Lung (tissue), 12 donors: Measurements from ENCODE around the gene MCM3. TPM values are rescaled to one million over a fixed set of nuclear protein-coding genes. Genes with fewer than 3 reads are reported as not detected.

ENCODE experiments used
- ATAC-seq: fragments of 200-7000 bp; cut with Tn5 transposase; one replicate; pipeline ENCODE4 v1.9.1; 2020; ENCODE audit warnings: moderate number of reproducible peaks; ENCODE audit not compliant: insufficient read depth, low FRiP score
- DNase-seq, 3 donors: peaks; one replicate each; pipeline ENCODE4 v3.0.0-alpha.2; 2013 to 2017
- H3K27ac ChIP-seq, 2 donors: one replicate each; pipeline ENCODE4 v1.5.1; 2013; ENCODE audit warnings: mild to moderate bottlenecking in 2 of 2, moderate library complexity in 2 of 2, control low read depth in 1 of 2, inconsistent platforms in 1 of 2, low read depth in 1 of 2, low read length in 1 of 2
- H3K27me3 ChIP-seq, 3 donors: one replicate each; pipeline ENCODE4 v1.5.1; 2013; ENCODE audit warnings: low read length in 2 of 3; ENCODE audit not compliant: control insufficient read depth in 3 of 3, insufficient read depth in 3 of 3
- H3K36me3 ChIP-seq, 4 donors: one replicate each; pipeline ENCODE4 v1.5.1; 2013; ENCODE audit warnings: low read length in 4 of 4, mild to moderate bottlenecking in 1 of 4, moderate library complexity in 1 of 4; ENCODE audit not compliant: control insufficient read depth in 4 of 4, insufficient read depth in 4 of 4
- H3K4me1 ChIP-seq, 5 donors: one replicate each; pipeline ENCODE4 v1.5.1; 2013; ENCODE audit warnings: low read length in 5 of 5, mild to moderate bottlenecking in 2 of 5, moderate library complexity in 1 of 5; ENCODE audit not compliant: control insufficient read depth in 5 of 5, insufficient read depth in 5 of 5
- H3K4me3 ChIP-seq: one replicate; pipeline ENCODE4 v1.5.1; 2013; ENCODE audit warnings: mild to moderate bottlenecking, control low read depth, moderate library complexity
- H3K9ac ChIP-seq, 2 donors: one replicate each; pipeline ENCODE4 v1.5.1; 2013; ENCODE audit warnings: low read length in 2 of 2, control low read depth in 1 of 2; ENCODE audit not compliant: insufficient read depth in 1 of 2
- H3K9me3 ChIP-seq, 4 donors: one replicate each; pipeline ENCODE4 v1.5.1; 2013; ENCODE audit warnings: low read length in 3 of 4, mild to moderate bottlenecking in 1 of 4, moderate library complexity in 1 of 4; ENCODE audit not compliant: control insufficient read depth in 4 of 4, insufficient read depth in 3 of 4
- WGBS, 2 donors: extraction: QIAGEN DNeasy Blood & Tissue Kit; methylation state at CpG; one replicate each; pipeline ENCODE4 v1.1.7; 2013; 5-methylcytosine and 5-hydroxymethylcytosine counted together
- polyA plus RNA-seq, 2 donors: library from polyadenylated mRNA; stranded (reverse); fragments of 200-250 nt; gene quantifications; one replicate each; pipeline ENCODE4 v1.2.1, GENCODE V29; 2013
- total RNA-seq, 2 donors: library from RNA; depleted of rRNA in 1 of 2; stranded (reverse); fragments of >200 nt in 1 of 2; gene quantifications; one replicate each; pipeline ENCODE4 v1.2.1, GENCODE V29; 2014 to 2021
- TF ChIP-seq, protein P1 (sequence below): IDR thresholded peaks from 2 replicates; pipeline ENCODE4 v1.5.1; 2012; ENCODE audit warnings: mild to moderate bottlenecking; ENCODE audit errors: control extremely low read depth, extremely low read depth
- donor health status: control.
- donor health status: control.
- donor health status: Bipolar disorder and iron deficiency.
- donor health status: healthy.
- donor health status: DM: yes; HTN: yes; CAD: no.

The MCM3 gene
- total and polyA plus RNA-seq, 4 donors, result 19.9 to 40.8 (median 34.1) TPM

DNA sequence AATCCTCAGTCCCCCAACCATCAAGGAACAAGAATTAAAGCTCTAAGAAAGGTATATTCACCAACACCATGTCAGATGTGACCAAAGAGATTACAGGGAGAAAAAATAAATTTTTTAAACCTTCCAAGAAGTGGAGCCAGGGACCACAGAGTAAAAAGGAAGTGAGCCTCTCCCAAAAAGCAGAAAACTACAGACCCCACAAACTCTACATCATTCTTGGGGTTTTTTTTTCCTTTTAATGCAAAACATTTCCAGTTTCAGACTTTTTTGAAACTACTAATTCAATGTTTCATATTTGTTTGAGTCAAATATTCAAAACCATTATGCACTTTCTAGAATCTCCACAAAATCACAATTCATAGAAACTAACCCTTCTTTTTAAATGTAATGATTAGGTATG lies 33.4 kb downstream of the MCM3 start:
- Histone ChIP-seq H3K27ac (no peak overlapping the region), H3K4me3 (no peak overlapping the region), H3K4me1 (peaks cover 0 to 6% (median 0%) of the 10 kb centered on the region in 5 donors), H3K9me3 (no peaks in the 10 kb centered on the region), H3K27me3 (peaks cover 0 to 4% (median 2%) of the 10 kb centered on the region in 3 donors), H3K36me3 (no peaks in the 10 kb centered on the region), H3K9ac (no peak overlapping the region)
- TF ChIP-seq, protein P1, sequence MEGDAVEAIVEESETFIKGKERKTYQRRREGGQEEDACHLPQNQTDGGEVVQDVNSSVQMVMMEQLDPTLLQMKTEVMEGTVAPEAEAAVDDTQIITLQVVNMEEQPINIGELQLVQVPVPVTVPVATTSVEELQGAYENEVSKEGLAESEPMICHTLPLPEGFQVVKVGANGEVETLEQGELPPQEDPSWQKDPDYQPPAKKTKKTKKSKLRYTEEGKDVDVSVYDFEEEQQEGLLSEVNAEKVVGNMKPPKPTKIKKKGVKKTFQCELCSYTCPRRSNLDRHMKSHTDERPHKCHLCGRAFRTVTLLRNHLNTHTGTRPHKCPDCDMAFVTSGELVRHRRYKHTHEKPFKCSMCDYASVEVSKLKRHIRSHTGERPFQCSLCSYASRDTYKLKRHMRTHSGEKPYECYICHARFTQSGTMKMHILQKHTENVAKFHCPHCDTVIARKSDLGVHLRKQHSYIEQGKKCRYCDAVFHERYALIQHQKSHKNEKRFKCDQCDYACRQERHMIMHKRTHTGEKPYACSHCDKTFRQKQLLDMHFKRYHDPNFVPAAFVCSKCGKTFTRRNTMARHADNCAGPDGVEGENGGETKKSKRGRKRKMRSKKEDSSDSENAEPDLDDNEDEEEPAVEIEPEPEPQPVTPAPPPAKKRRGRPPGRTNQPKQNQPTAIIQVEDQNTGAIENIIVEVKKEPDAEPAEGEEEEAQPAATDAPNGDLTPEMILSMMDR, result no peak
- DNase-seq (no peak), ATAC-seq (no peak)

DNA sequence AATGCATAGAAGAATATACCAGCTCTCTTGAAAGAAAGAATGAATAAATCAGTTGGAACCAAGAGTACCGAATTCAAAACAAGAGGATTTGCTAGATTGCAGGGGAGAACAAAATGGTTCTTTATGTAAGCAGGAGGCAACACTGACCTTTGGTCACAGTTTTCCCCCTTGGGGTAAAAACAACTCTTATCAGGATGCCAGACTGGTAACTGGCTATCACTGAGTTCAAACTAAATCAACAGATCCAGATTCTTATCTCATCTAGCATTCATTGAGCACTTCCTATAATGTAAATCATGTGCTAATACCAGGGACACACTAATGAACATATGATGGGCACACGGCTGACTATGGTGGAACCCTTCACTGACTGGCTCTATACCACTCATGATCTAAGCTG lies 35.5 kb downstream of the MCM3 start:
- WGBS, 2 donors, result 50 to 54% methylated on average over 2 of the region's 2 CpGs
- no peak for ATAC-seq
- TF ChIP-seq, protein P1, result no peak

DNA sequence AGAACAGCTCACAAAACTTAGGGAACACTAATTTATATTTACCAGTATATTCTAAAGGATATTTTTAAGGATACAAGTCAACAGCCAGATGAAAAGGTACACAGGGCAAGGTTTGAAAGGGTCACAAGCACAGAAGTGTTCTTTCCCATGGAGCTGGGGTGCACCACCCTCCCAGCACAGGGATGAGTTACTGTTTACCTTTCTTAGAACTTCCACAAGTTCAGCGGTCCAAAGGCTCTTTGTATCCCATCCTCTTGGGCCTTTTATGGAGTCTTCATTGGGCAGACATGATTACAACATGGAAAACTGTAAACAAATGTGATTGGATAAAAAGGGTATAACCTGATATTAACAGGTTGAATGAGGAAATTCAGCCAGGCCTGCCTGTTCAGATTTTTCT lies 39.1 kb downstream of the MCM3 start:
- no peak for DNase-seq
- Histone ChIP-seq H3K36me3 (no peaks in the 10 kb centered on the region), H3K9me3 (no peaks in the 10 kb centered on the region), H3K27ac (no peak overlapping the region), H3K4me1 (no peaks in the 10 kb centered on the region), H3K4me3 (no peak overlapping the region), H3K27me3 (peaks cover 0 to 4% (median 0%) of the 10 kb centered on the region in 3 donors), H3K9ac (no peak overlapping the region)
- 92 to 96% methylated on average over 1 of the region's 1 CpG for WGBS, 2 donors
- TF ChIP-seq, protein P1, result no peak
- ATAC-seq, result no peak

More for the DNA sequence above, 35.5 kb downstream of the MCM3 start:
- DNase-seq, result no peak
- Histone ChIP-seq H3K36me3 (no peaks in the 10 kb centered on the region), H3K4me3 (no peak overlapping the region), H3K27me3 (peaks cover 0 to 4% (median 2%) of the 10 kb centered on the region in 3 donors), H3K9me3 (no peaks in the 10 kb centered on the region), H3K9ac (no peak overlapping the region), H3K27ac (no peak overlapping the region), H3K4me1 (peaks cover 0 to 5% (median 0%) of the 10 kb centered on the region in 5 donors)

DNA sequence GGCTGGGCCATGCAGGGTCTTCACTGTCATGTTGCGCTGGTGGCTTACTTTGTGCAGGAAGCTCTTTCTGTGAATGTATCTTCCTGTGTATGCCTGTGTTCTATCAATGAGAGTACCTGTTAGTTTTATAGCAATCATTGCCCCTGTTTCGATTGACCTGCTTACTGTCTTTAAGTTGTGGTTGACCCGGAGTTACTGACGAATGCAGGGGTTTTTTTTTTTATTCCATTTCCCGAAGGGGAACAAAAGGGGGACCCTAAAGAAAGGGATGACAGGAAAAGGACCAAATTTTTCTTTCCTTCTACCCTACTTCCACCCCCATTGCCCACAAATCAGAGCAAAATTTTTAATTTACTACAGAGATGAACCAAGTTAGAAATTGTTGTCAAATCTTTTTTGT lies 40.1 kb downstream of the MCM3 start, which contains the start of gene IL17F:
Gene IL17F, minus strand, starts transcription at position 101 of the 400 bp plus-strand sequence. Its CDS starts 71 bp downstream, at position 30.
- TF ChIP-seq, protein P1, result no peak
- no peaks in the 10 kb centered on the region for H3K4me1 ChIP-seq
- H3K9ac ChIP-seq, result no peak within 1 kb of the TSS
- no peaks in the 10 kb centered on the region for H3K9me3 ChIP-seq
- H3K36me3 ChIP-seq, result no peaks in the 10 kb centered on the region
- no peak within 1 kb of the TSS for H3K27ac ChIP-seq
- DNase-seq (no peak), ATAC-seq (no peak)
- H3K4me3 ChIP-seq, result no peak within 1 kb of the TSS
- WGBS, 2 donors, result 87 to 91% methylated on average over 5 of the region's 5 CpGs
- no peaks in the 10 kb centered on the region for H3K27me3 ChIP-seq
